B cell (primary cell): ENCODE results near the gene DISP1.

Experiments
- CTCF ChIP-seq: fragments of 200-600 bp; IDR thresholded peaks from one replicate; pipeline ENCODE4 v1.8.0; 2022; ENCODE audit warnings: antibody characterized with exemption, mild to moderate bottlenecking
- EZH2 ChIP-seq: IDR thresholded peaks from 2 replicates; pipeline ENCODE4 v1.6.1; 2012; ENCODE audit warnings: borderline replicate concordance, low read depth, mild to moderate bottlenecking, moderate library complexity, low read length; ENCODE audit not compliant: insufficient read depth, poor library complexity, severe bottlenecking

DNA sequence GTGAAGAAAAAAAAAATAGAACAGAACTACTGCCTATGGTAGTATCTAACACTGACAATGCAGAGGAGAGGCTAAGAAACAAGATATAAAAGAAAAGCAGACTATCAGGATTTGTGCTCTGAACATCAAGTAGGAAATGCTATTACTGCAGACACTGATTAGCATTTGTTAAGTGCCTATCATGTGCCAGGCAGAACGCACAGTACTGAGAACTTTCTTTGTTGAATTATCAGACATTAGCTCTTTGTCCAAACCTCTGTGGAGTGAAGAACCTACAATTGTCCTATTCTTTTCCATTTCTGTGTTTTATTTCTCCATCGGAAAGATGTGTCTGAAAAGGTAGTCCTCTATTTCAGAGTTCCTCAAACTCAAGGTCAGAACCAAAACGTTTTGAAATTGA lies 30.5 kb upstream of the DISP1 start:
- TF ChIP-seq EZH2 (no peak), CTCF (no peak)
